ENCODE data around the gene MAPK8. TPM values are rescaled to one million over a fixed set of nuclear protein-coding genes. Genes with fewer than 3 reads are reported as not detected.

MAPK8 gene
- total and polyA plus RNA-seq, 3 experiments from 2014 or later = 20.5 to 43.5 (median 38.8) TPM

- H3K36me3 ChIP-seq (ENCODE audit: insufficient read depth, low read length) = no peaks in the 10 kb centered on the region
- H3K27me3 Mint-ChIP-seq = peaks cover 4 to 15% of the 10 kb centered on the region in 2 donors
- no peak overlapping the region for H3K4me3 Mint-ChIP-seq
- no peaks in the 10 kb centered on the region for H3K9me3 Mint-ChIP-seq
- H3K4me3 ChIP-seq (ENCODE audit: low read length) = no peak overlapping the region
- no peaks in the 10 kb centered on the region for H3K4me1 ChIP-seq (ENCODE audit: insufficient read depth, low read length)
- POLR2A ChIA-PET = no interaction called here
- H3K27me3 ChIP-seq (ENCODE audit: insufficient read depth, low read length, poor library complexity, severe bottlenecking) = no peaks in the 10 kb centered on the region
- H3K4me1 Mint-ChIP-seq = no peaks in the 10 kb centered on the region
- H3K27ac ChIP-seq (ENCODE audit: low read depth, low read length) = peak overlapping the region; percentile 27
- no peak for DNase-seq
- no peaks in the 10 kb centered on the region for H3K9me3 ChIP-seq (ENCODE audit: low read length)
- H3K27ac Mint-ChIP-seq = no peak overlapping the region
- CTCF ChIA-PET = no interaction called here
- no peaks in the 10 kb centered on the region for H3K36me3 Mint-ChIP-seq
Measured at GRCh38 chr10:48480397-48481374, 174.2 kb downstream of the MAPK8 start.

DNA sequence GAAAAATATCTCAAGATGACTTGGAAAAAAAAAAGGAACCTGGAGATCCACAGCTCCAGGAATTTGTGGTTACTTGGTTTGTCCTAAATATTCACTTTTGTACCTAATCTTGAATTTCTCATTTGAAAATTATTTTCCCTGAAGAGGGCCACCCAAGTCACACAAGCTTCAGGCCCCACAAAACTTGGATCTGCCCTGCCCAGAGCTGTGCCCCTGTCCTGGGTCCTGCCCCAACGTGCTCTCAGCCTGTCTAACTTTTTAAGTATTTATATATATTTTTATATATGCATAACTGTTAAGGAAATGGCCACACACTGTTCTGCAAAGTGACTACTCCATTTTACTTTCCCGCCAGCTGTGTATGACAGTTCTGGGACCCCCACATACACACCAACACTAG, 174.9 kb downstream of the MAPK8 start:
- no peaks in the 10 kb centered on the region for H3K27me3 ChIP-seq (ENCODE audit: insufficient read depth, low read length, poor library complexity, severe bottlenecking)
- no peaks in the 10 kb centered on the region for H3K36me3 ChIP-seq (ENCODE audit: insufficient read depth, low read length)
- no peak overlapping the region for H3K27ac Mint-ChIP-seq
- H3K27ac ChIP-seq (ENCODE audit: low read depth, low read length) = peak overlapping the region; percentile 27
- H3K4me1 ChIP-seq (ENCODE audit: insufficient read depth, low read length) = no peaks in the 10 kb centered on the region
- H3K4me1 Mint-ChIP-seq = no peaks in the 10 kb centered on the region
- peaks cover 4 to 15% of the 10 kb centered on the region in 2 donors for H3K27me3 Mint-ChIP-seq
- H3K9me3 Mint-ChIP-seq = no peaks in the 10 kb centered on the region
- no peak for DNase-seq
- ChIA-PET POLR2A (no interaction called here), CTCF (no interaction called here)
- H3K4me3 ChIP-seq (ENCODE audit: low read length) = no peak overlapping the region
- no peaks in the 10 kb centered on the region for H3K9me3 ChIP-seq (ENCODE audit: low read length)
- no peak overlapping the region for H3K4me3 Mint-ChIP-seq
- no peaks in the 10 kb centered on the region for H3K36me3 Mint-ChIP-seq

GRCh38 chr10:48482207-48482606, 175.7 kb downstream of the MAPK8 start:
- H3K27ac ChIP-seq (ENCODE audit: low read depth, low read length) = no peak overlapping the region
- Mint-ChIP-seq H3K4me3 (no peak overlapping the region), H3K36me3 (no peaks in the 10 kb centered on the region), H3K4me1 (no peaks in the 10 kb centered on the region), H3K9me3 (no peaks in the 10 kb centered on the region), H3K27ac (no peak overlapping the region), H3K27me3 (peaks cover 5 to 15% of the 10 kb centered on the region in 2 donors)
- H3K4me3 ChIP-seq (ENCODE audit: low read length) = no peak overlapping the region
- no peak for DNase-seq
- no peaks in the 10 kb centered on the region for H3K9me3 ChIP-seq (ENCODE audit: low read length)
- POLR2A ChIA-PET = no interaction called here
- no peaks in the 10 kb centered on the region for H3K4me1 ChIP-seq (ENCODE audit: insufficient read depth, low read length)
- CTCF ChIA-PET = no interaction called here
- no peaks in the 10 kb centered on the region for H3K36me3 ChIP-seq (ENCODE audit: insufficient read depth, low read length)
- H3K27me3 ChIP-seq (ENCODE audit: insufficient read depth, low read length, poor library complexity, severe bottlenecking) = no peaks in the 10 kb centered on the region

DNA sequence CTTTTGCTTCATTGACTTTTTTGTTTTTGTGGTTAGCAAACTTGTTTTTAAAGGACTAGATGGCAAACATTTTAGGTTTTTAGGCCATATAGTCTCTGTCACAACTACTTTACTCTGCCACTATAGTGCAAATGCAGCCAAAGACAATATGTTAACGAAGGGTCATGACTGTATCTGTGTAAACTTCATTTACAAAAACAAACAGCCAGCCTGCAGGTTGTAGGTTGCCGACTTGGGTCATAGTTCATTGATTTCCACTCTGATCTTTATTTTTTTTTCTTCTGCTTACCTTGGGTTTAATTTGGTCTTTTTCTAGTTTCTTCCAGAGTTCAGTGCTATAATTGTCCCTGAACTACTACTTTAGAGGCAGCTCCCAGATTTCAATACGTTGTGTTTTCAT, 178.4 kb downstream of the MAPK8 start:
- peaks cover 0 to 1% (median 0%) of the 10 kb centered on the region in 5 donors for H3K9me3 Mint-ChIP-seq
- no peaks in the 10 kb centered on the region for H3K36me3 ChIP-seq (ENCODE audit: insufficient read depth, low read length)
- H3K27ac Mint-ChIP-seq = no peak overlapping the region
- POLR2A ChIA-PET = no interaction called here
- H3K27ac ChIP-seq (ENCODE audit: low read depth, low read length) = peak overlapping the region; percentile 5
- H3K36me3 Mint-ChIP-seq = no peaks in the 10 kb centered on the region
- no peaks in the 10 kb centered on the region for H3K27me3 ChIP-seq (ENCODE audit: insufficient read depth, low read length, poor library complexity, severe bottlenecking)
- H3K27me3 Mint-ChIP-seq = peaks cover 2 to 5% of the 10 kb centered on the region in 2 donors
- DNase-seq = no peak
- no peaks in the 10 kb centered on the region for H3K4me1 Mint-ChIP-seq
- CTCF ChIA-PET = no interaction called here
- H3K4me3 ChIP-seq (ENCODE audit: low read length) = no peak overlapping the region
- no peak overlapping the region for H3K4me3 Mint-ChIP-seq
- no peaks in the 10 kb centered on the region for H3K4me1 ChIP-seq (ENCODE audit: insufficient read depth, low read length)
- H3K9me3 ChIP-seq (ENCODE audit: low read length) = no peaks in the 10 kb centered on the region

DNA sequence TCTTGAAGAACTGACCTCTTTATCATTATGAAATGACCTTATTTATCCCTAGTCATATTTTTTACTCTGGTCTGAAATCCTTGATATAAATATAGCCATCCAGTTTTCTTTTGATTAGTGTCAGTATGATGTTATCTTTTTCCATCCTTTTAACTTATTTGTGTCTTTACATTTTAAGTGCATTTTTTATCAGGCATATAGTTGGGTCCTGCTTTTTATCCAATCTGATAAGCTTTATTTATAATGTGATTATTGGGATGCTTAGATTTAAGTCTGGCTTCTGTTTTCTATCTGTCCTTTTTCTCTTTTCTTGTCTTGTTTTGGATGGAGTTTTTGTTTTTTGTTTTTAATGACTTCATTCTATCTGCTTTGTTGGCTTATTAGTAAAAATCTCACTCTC, 179.2 kb downstream of the MAPK8 start:
- H3K27ac Mint-ChIP-seq = no peak overlapping the region
- H3K36me3 ChIP-seq (ENCODE audit: insufficient read depth, low read length) = no peaks in the 10 kb centered on the region
- ChIA-PET CTCF (no interaction called here), POLR2A (no interaction called here)
- DNase-seq = no peak
- H3K27ac ChIP-seq (ENCODE audit: low read depth, low read length) = no peak overlapping the region
- H3K4me3 ChIP-seq (ENCODE audit: low read length) = no peak overlapping the region
- H3K27me3 Mint-ChIP-seq = peaks cover 5% of the 10 kb centered on the region in 2 donors
- no peaks in the 10 kb centered on the region for H3K4me1 ChIP-seq (ENCODE audit: insufficient read depth, low read length)
- peaks cover 0 to 1% (median 0%) of the 10 kb centered on the region in 5 donors for H3K9me3 Mint-ChIP-seq
- H3K9me3 ChIP-seq (ENCODE audit: low read length) = no peaks in the 10 kb centered on the region
- no peak overlapping the region for H3K4me3 Mint-ChIP-seq
- H3K4me1 Mint-ChIP-seq = no peaks in the 10 kb centered on the region
- no peaks in the 10 kb centered on the region for H3K27me3 ChIP-seq (ENCODE audit: insufficient read depth, low read length, poor library complexity, severe bottlenecking)
- H3K36me3 Mint-ChIP-seq = no peaks in the 10 kb centered on the region

- CTCF ChIA-PET = no interaction called here
- no peaks in the 10 kb centered on the region for H3K36me3 ChIP-seq (ENCODE audit: insufficient read depth, low read length)
- peaks cover 6 to 12% of the 10 kb centered on the region in 2 donors for H3K27me3 Mint-ChIP-seq
Measured at GRCh38 chr10:48487244-48487643, 180.8 kb downstream of the MAPK8 start.

More at GRCh38 chr10:48487244-48487643, 180.8 kb downstream of the MAPK8 start:
- Mint-ChIP-seq H3K27ac (no peak overlapping the region), H3K9me3 (peaks cover 0 to 1% (median 0%) of the 10 kb centered on the region in 5 donors), H3K4me3 (no peak overlapping the region), H3K4me1 (no peaks in the 10 kb centered on the region), H3K36me3 (no peaks in the 10 kb centered on the region)
- POLR2A ChIA-PET = no interaction called here
- Histone ChIP-seq H3K4me3 (ENCODE audit: low read length) (no peak overlapping the region), H3K27ac (ENCODE audit: low read depth, low read length) (no peak overlapping the region), H3K9me3 (ENCODE audit: low read length) (no peaks in the 10 kb centered on the region), H3K4me1 (ENCODE audit: insufficient read depth, low read length) (no peaks in the 10 kb centered on the region), H3K27me3 (ENCODE audit: insufficient read depth, low read length, poor library complexity, severe bottlenecking) (no peaks in the 10 kb centered on the region)
- no peak for DNase-seq

Other genes starting within 250 kb of the MAPK8 start
- gene FRMPD2, start 32.0 kb upstream of the MAPK8 start, total RNA-seq = not detected
- gene FRMPD2, start 32.0 kb upstream of the MAPK8 start, polyA plus RNA-seq = not detected